ENCODE data around the gene FAIM2.
"Not testable (repeated sequence)": the region's sequence is repeated elsewhere in the genome, so short reads cannot be mapped to it uniquely, and the experiment has no call there.

FAIM2 gene

DNA sequence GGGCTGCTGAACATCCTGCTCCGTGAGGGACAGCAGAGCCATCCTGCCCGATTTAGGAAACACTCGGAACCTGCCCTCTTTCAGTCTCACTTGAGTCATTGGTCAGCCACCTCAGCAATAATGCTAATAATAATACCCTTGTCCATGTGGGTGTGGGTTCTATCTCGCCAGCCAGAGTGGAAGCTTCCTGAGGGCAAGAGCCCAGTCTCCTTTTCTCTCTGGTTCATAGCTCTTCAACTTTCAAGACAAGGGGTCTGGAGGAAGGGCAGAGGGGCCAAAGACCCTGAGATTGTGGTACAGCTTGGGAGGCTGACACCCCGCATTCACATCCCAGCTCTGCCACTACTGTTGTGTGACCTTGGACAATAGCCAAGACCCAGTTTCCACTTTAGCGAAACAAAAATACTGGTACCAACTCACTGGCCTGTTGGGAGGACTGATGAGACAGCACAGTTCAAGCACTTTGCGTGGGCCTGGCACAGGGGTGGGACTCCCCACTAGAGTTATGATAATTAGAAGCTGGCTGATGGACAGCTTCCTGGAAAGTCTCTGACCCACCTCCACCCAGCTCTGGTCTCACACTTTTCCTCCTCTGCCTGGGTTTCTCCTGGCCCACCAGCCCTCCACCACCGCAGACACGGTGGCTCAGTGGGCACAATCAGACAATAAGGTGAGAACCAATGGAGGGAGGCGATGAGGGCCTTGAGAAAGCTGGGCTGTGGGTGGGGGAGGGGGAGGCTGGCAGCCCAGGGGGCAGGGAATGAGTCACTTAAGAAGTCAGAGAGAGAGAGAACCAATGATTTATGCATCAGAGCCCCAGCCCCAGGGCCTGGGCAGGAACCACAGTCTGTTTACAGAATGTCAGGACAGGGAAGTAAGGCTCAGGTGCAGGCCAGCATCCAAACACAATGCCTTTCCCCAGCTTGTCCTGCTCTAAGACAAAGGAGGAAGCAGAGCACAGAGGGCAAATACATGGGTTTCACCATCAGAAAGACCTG, 9.6 kb downstream of the FAIM2 start:
- DNase-seq, result no peak

DNA sequence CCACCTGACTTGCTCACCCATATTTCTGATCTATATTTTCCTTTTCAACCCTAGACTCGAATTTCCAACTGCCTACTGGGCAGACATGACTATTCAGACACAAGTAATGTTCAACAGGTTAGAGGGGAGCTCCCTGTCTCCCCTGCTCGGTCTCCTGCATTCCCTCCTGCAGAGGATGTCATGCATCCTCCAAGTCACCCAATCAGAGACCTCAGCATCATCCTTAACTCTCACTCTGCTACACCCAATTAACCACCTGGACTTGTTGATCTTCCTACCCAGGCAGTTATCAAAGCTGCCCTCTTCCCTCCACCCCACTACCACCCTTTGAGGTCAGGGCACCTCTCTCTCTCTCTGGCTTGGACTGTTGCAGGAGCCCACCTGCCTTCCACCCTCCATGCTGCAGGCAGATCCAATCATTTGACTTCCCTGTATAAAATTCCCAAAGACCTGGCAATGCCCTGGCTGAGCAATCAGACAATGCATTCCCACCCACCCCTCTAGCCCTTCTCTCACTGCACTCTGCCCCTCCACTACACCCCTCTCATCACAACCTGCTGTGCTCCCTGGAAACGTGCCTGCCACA, 10.9 kb downstream of the FAIM2 start:
- DNase-seq, result no peak

DNA sequence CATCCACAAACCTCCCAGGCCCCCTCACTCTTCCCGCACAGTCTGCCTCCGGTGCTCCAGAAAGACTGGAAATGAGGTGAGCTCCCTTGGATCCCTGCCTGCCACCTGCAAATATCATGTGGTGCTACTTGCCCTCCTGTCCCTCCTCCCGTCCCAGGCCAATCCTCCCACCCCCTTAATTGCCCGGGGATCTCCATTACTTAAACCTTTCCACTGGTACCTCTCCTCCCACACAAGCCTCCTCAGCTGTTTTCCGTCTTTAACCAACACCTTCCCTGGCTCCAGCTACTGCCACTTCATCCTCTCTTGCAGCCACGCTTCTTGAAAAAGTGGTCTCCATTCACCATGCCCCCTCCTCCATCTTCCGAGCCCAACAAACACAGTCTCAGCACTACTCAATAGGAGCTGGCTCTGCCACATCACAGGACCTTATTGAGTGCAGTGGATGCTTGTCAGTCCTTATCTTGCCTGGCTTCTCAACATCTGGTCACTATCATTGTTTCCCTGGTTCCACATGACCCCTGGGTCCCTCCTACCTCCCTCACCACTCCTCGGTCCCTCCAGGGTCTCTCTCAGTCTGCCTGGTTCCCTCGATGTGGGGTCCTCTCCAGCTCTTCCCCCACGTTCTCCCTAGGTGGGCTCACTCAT, 11.5 kb downstream of the FAIM2 start:
- DNase-seq, result no peak

DNA sequence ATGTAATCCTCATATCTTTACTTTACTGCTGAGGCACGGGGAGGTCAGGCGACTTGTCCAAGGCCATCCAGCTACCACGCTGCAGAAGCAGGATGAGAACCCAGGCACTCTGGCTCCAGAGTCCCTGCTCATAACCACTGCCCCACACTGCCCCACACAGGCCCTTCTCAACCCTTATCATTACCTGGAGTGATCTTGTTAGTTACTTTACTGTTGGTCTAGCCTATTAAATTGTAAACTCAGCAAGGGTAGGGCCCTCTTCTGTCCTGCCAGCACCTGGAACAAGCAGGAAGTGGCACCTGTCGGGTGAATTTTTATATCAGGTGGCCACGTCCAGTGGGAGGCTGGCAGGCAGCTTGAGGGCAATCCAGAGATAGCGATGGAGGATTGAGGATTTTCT, 12.2 kb downstream of the FAIM2 start:
- no peak for DNase-seq

DNA sequence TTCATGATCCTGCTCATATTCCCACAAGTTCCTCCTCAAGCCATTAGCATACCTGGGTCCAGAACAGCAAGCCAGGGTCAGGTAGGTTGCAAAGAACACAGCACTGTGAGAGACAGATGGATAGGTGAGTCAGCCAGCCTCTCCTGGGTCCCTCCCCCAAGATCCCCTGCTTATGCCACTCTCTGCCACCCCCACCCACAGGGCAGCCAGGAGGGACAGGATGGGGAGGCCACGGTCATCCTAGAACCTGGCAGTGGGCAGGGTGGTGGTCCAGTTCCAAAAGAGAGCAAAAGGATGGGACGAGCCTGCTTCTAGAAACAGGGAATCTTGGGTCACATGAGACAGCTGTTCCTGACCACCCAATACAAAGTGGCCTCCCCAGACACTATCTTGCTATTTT, 12.7 kb downstream of the FAIM2 start:
- DNase-seq, result no peak

DNA sequence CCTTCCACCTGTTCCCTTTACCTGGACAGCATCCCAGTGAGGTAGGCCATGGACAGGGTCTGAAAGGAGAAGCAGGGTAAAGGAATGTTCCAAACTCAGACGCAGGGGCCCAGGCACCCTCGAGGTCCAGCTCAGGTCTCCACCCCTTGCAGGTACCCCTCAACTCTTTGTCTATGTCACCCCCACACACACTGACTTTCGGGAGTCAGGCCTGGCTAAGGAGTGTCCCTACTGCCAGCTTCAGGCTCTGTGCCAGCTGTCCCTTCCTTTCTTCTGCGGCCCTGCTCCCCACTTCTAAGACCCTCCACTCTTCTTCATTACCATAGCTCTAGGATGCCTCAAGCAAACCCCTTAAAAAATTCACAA, 13.6 kb downstream of the FAIM2 start:
- no peak for DNase-seq

DNA sequence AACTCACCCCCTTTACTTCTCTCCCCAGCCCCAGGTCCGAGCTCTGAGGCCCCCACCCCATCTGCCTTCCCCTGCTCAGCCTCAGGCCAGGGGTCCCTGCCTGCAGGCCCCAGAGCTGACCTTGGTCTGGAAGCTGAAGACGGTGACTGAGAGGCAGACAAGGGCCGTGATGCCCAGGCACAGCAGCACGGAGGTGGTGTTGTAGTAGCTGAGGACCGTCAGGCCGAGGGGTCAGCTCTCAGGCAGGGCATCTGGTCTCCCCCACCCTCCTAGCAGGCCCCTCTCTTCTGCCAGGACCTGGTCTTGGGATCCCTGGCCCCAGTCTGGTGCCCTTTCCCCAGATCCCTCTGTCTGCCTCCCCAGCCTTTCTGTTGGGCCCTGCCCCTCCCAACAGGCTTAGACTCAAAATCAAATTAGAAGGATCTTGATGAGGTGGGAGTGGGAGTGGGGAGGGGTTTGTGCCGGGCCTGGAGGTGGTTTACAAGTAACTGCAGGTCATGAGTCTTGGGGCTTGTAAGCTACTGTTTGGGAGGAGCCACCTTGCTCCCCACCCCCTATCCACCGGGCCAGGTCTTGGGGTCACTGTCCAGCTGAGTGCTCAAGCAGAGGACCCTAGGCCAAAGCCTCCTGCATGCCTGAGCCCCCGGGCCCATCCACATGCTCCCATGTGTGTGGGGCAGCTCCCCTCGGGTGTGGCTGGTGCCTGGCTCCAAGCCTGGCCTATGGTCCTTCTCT, 14.2 kb downstream of the FAIM2 start:
- DNase-seq, result no peak

DNA sequence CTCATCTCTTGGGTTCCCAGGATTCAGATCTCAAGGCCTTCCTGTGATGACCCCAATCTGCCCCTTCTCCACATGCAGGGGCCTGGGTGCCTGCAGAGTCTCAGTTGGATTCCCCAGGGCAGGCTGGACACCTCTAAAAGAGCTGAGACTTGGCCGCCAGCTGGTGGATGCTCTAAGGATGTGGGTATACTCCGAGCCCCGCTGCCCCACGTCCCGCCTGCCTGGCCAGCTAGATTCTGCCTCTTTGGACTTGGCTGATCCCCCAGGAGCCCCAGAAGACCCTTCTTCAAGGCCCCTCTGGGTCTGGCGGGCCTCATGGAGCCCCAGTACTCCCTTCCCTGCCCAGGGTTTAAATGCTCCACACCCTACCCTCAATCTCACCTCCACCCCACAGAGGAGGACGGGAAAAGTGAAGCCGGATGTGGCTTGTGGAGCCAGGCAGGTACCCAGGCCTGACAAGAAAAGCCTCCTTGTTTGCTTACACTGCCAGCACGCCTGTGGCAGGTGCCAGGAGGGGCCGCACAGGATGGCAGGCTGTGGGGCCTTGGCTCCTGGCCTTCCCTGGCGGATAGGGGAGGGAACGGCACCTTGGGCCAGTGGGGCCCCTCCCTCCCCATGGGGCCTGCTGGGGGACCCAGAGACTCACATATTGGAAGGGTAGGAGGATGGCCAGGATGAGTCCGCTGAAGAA, 15.1 kb downstream of the FAIM2 start:
- DNase-seq, result peak; percentile 80

DNA sequence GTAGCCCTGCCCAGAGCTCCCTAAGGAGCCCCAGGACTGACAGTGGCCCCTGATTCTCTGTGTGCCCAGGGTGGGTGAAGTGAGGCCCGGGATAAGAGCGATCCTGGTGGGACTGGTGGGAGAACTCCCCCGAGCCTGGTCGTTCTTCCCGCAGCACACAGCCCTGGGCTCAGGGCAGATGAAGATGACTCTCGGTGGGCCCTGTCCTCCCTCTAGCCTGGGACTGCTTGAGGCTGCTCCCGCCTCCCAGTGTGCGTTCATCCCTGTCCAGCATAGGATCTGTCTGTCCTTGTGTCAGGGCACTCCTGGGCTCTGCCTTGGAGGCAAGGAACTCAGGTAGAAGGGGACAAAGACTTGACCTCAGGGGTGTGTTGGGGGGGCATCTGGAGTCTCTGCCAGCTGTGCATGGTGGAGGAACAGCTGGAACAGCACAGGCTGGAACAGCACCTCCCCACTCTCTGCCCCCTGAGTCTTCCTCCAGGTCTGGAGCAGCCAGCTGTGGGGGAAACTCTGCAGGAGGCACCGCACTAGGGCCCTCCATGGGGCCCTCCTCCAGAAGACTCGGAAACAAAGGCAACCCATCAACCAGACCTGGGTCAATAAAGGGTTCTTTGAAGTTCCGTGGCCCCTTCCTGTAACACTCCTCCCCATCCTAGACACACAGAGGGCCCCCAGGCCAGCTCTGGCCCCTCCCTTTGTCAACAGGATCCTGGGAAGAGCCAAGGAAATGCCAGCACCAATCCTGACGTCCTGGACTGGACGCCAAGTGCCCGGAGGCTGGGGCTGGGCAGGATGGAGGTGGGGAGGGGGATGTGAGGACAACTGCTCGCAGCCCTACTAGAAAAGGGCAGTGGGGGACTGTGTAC, 15.9 kb downstream of the FAIM2 start:
- DNase-seq, result no peak

DNA sequence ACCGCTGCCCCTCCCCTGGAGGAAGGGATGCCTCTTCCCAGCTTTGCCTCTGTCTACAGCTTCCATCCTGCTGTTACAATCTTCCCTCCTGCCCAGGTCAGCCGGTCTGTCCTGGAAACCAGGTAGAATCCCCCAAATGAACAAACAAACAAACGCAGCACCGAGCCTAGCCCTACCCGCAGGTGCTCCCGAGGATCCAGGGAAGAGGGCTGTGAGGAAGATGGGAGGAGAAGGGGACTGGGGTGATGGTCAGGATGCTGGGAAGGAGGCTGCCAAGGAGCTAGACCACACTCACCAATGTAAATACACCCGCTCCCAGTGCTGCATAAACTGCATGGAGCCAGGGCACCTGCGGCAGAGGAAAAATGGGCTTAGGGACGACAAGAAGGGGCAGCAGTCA, 16.6 kb downstream of the FAIM2 start:
- no peak for DNase-seq

DNA sequence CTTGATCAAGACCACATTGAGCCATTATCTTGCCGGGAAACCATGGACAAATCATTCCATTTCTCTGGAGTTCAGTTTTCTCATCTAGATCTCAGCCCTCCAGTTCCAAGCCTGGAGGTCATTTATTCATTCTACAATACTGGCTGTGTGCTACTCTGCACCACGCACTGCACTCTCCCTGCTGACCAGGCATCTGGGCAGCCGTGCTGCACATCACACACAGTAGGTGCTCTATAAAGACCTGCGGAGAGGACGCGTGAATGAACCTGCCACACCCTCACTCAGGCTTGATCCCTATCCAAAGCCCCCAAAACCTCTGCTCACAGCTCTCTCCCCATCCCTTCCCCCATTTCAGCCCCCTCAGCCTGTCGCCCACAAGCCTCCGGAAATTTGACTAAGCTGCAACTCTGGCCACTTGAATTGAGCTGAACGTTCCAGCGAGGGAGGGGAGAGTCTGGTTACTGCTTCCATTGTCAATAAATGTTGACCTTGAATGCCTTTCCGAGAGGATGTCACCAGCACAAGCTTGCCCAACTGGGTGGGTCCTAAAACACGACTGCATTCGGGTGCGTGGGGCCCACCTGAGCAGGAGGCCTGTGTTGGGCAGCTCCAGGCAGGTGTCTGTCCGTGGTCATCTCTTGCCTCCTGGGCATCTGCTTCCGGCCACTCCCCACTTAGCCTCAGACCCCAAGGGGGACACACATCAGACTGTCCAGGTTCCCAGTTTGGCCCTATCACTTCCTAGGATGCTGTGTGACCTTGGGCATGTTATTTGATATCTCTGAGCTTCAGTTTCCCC, 17.8 kb downstream of the FAIM2 start:
- DNase-seq, result no peak

DNA sequence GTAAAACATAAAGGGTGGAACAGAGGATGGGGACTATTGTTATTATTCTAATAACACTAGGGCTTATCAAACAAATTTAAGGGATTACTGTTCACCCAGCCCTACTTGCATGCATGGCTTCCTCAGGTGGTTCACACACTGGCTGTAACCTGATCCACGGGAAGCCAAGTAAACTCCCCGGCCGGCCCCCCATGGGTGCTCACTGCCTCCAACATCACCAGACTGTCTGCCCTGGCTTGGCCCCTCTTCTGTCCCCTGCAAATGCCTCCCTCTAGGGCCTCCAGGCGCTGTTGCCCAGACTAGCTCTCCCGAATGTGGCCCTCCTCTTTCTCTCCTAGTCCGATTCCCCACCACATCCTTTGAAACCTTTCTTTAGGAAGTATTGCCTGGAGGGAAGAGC, 18.6 kb downstream of the FAIM2 start:
- peak; percentile 52 for DNase-seq

DNA sequence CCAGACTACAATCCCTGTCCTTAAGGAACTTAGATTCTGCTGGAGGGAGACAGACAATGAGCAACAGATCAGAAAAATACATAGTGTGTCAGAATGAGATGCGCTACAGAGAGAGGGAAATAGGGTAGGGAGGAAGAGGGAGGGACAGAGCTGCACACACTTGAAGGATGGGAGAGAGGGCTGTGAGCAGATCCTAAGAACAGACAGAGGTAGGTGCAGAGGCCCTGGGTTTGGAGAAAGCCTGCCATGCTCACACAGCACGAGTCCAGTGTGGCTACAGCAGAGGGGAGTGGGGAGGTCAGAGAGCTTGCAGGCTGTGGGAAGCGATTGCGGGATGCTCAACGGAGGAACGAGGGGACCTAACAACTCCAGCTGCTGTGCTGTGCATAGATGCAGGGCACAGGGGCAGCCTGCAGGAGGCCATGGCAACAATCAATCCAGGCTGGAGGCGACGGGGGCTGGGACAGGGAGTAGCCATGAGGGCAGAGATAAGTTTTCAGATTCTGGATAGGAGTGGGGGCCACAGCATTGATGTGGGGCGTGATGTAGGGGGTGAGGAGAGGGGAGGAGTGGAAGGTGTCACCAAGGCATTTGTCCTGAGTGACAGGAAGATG, 20.7 kb downstream of the FAIM2 start:
- DNase-seq, result no peak

DNA sequence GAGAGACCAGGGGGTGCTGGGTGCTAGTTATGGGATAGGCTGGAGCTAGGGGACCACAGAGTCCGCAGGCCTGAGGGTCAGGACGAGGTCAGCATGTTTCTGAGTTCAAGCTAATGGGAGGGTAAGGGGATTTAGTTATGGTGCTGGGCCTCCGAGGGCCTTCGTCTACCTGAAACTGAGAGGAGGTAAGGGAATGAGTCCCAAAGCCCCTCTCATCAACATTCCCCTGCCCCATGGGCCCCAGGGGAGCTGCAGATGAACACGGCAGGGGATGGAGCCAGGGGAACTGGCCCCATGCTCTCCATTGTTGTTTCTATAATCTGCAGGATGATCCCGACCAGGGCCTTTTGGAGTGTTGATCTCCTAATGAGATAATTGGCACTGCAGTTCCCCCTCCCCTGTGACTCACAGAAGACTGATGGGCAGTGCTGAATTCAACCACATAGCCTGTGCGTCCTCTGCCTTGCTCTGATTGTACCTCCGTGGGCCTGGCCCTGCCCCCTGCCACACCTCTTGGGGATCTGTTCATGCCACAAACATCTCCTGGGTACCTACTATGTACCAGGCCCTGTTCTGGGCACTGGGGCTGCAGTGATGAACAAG, 21.4 kb downstream of the FAIM2 start:
- DNase-seq, result peak; percentile 69

DNA sequence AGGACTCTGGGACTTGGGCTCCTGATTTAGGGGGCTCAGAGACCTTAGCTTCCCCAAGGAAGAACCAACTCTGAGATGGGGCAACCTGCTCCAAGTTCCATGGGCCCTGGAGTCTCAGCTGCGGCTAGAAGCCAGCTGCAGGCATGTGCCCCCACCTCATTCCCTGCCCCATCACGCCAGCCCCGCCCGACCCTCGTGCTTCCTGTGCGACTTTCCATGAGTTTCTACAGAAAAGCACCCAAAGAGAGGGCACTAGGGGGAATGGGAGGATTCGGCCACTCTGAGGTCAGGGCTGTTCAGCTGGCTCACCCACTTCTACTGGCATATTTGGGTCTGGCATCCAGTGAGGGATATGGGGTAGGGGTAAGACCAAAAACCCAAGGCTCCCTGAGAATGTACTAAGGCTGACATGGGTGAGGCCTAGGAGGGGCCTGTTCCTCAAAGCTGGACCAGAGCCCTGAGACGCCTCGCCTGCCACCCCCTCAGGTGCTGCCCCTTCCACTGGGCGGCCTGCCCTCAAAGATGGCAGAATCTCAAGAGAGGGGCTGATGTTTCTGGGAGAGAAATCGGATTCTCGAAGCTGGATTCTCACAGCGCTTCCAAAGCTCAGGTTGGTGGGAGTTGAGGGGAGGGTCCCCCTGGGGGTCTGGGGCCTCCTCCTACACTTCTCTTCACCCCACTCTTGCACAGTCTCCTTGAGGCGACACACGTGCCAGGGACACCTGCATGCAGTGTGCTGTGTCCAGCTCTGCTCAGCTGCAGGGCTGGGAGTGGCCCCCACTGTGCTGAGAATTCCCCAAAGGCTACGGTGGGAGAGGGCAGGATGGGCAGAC, 22.1 kb downstream of the FAIM2 start:
- DNase-seq, result no peak

DNA sequence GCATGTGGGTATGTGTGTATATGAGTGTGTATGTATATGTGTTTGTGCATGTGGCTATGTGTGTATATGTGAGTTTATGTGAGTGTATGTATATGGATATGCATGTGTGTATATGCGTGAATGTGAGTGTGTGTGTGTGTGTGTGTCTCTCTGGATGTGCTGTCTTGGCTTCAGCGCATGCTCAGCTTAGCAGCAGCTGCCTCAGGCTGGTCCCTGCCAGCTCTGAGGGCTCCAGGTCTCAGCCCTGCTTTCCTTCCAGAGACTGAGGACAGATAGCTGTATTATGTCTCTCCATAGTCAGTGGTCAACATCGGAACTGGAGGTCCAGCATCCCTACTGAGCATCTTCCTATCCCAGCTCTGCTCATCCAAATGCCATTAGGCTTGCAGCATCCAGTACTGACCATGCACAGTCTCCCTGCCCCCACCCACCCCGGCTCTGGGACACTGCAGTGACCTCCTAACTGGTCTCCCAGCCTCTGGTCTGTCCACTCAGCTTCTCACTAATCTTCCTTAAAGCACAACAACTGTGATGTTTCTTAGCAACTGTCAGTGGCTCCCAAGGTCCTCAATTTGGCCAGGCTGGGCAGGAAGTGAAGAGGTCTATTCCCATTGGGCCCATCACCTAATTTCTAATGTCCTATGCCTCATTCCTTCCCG, 22.8 kb downstream of the FAIM2 start:
- DNase-seq, result no peak

DNA sequence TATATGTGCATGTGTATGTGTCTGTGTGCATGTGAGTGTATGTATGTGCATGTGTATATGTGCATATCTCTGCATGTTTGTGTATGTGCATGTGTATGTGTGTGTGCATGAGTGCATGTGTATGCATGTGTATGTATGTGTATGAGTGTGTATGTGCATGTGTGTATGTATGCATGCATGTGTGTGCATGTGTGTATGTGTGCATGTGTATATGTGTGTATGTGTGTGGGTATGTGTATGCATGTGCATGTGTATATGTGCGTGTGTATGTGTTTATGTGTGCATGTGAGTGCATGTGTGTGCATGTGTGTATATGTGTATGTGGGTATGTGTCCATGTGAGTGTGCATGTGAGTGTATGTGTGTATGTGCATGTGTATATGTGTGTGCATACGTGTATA, 24.6 kb downstream of the FAIM2 start:
- DNase-seq, result not testable (repeated sequence)

DNA sequence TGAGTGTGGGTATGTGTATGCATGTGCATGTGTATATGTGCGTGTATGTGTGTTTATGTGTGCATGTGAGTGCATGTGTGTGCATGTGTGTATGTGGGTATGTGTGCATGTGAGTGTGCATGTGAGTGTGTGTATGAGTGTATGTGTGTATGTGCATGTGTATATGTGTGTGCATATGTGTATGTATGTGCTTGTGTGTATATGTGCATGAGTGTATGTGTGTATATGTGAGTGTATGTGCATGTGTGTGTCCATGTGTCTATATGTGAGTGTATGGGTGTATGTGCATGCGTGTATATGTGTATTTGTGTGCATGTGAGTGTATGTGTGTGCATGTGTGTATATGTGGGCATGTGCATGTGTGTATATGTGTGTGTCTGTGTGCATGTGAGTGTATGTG, 25.7 kb downstream of the FAIM2 start:
- no peak for DNase-seq

Measured in COR-L47 (cell line).